ENCODE measurements around the gene PFKFB2.

DNA sequence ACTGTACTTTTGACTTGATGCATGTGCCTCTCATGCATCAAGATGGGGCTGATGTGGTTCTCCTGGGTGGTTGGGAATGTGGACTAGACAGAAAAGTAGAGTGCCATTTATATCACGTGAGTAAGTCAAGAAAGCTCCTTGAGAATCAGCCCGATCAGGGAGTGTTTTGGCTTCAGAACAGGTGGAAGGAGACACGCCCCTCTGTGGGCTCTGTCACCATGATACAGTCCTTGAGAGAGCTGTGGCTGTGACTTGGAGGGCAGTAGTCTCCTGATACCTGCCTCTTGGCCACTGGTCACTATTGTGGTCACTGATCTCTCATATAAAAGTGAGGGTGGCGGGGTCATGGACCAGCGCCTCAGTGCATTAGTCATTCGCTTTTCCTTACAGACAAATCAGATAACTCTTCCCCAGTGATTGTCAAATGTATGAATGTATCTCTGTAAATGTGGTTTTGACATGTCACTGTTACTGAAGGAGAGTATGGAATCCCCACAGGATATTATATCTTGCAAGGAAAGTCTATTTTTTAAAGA is 26.7 kb downstream of the PFKFB2 start:
- no peak for TF ChIP-seq CTCF (IDR thresholded peaks at IDR 0.05 in 8 of 11, conservative IDR thresholded peaks at IDR 0.05 in 3 of 11)
- TF ChIP-seq POLR2AphosphoS5 (IDR thresholded peaks at IDR 0.05): no peak

All from spleen (tissue), 7 donors.